K562 (cell line): ENCODE data around the gene TRMT44. TPM values are rescaled to one million over a fixed set of nuclear protein-coding genes. Genes with fewer than 3 reads are reported as not detected.

Source experiments
- ATAC-seq: fragments of 200-7000 bp; cut with Tn5 transposase; 3 replicates; pipeline ENCODE4 v1.9.1; 2020; ENCODE audit warnings: moderate library complexity
- BruUV-seq: library from RNA; stranded (reverse); fragments of 400-500 nt; replicated peaks from 2 replicates; lab custom pipeline; 2021; lab: Mats Ljungman, UMichigan
- CTCF ChIA-PET: fragments of 300-600 bp; formaldehyde crosslinking; extraction: SDS; loops from one replicate; lab custom pipeline; 2021; ENCODE audit warnings: low intra/inter-chr PET ratio; lab: Yijun Ruan, JAX
- POLR2A ChIA-PET: fragments of 300-600, 350-650 bp; sonication (Branson Sonifier 250); formaldehyde crosslinking; extraction: SDS; loops from one replicate; lab custom pipeline; 2021; ENCODE audit warnings: antibody characterized with exemption, inconsistent platforms; lab: Yijun Ruan, JAX
- DNase-seq, 4 experiments: peaks; one replicate each; pipeline versions ENCODE4 v3.0.0 to v3.0.0-alpha.2; 2011 to 2018; ENCODE audit warnings: low spot score in 3 of 4, mixed read lengths in 3 of 4; ENCODE audit errors: extremely low read depth in 1 of 4
- FAIRE-seq: peaks from 2 replicates; lab custom pipeline; 2011; peaks lifted over from hg19 to GRCh38; lab: Jason Lieb, UNC
- H2AFZ ChIP-seq: 2 replicates; pipeline ENCODE4 v1.6.0; 2011; ENCODE audit warnings: low read depth, low read length, control low read depth, inconsistent platforms
- H3K27ac ChIP-seq: fragments of 200-600 bp; 3 replicates; pipeline ENCODE4 v1.8.0; 2011; ENCODE audit warnings: low read depth, mild to moderate bottlenecking, control low read depth, inconsistent platforms, low read length, moderate library complexity, mixed read lengths; ENCODE audit errors: extremely low read depth
- H3K27me3 ChIP-seq, 2 experiments: fragments of 300-600 bp in 1 of 2; 2 replicates in 1 of 2; 3 replicates in 1 of 2; pipeline versions ENCODE4 v1.6.0 to v1.8.0; 2011; ENCODE audit warnings: inconsistent platforms in 2 of 2, low read length in 2 of 2, mild to moderate bottlenecking in 1 of 2, mixed read lengths in 1 of 2, moderate library complexity in 1 of 2; ENCODE audit not compliant: control insufficient read depth in 2 of 2, insufficient read depth in 2 of 2
- H3K36me3 ChIP-seq: fragments of 300-600 bp; 3 replicates; pipeline ENCODE4 v1.8.0; 2011; ENCODE audit warnings: mild to moderate bottlenecking, low read length, inconsistent platforms; ENCODE audit not compliant: control insufficient read depth, insufficient read depth
- H3K4me1 ChIP-seq, 2 experiments: fragments of 200-600 bp in 1 of 2; replicated peaks in 1 of 2; 2 replicates in 1 of 2; 3 replicates in 1 of 2; pipeline versions ENCODE4 v1.5.1 to v1.8.0; 2011; ENCODE audit warnings: inconsistent platforms in 2 of 2, low read length in 2 of 2, mild to moderate bottlenecking in 1 of 2, mixed read lengths in 1 of 2, moderate library complexity in 1 of 2; ENCODE audit not compliant: control insufficient read depth in 2 of 2, insufficient read depth in 2 of 2
- H3K4me2 ChIP-seq: 2 replicates; pipeline ENCODE4 v1.6.1; 2011; ENCODE audit warnings: low read length, control low read depth, inconsistent platforms, mixed read lengths; ENCODE audit not compliant: insufficient read depth
- H3K4me3 ChIP-seq: fragments of 200-600 bp; sonication (generic), shearing (Covaris generic); 2 replicates; pipeline ENCODE4 v1.5.1; 2016; ENCODE audit warnings: control low read depth, inconsistent platforms
- H3K79me2 ChIP-seq: fragments of 200-600 bp; 3 replicates; pipeline ENCODE4 v1.8.0; 2011; ENCODE audit warnings: low read length, inconsistent platforms; ENCODE audit not compliant: control insufficient read depth, insufficient read depth
- H3K9ac ChIP-seq, 2 experiments: 2 replicates each; pipeline versions ENCODE4 v1.6.0 to v1.6.1; 2011; ENCODE audit warnings: low read depth in 2 of 2, low read length in 2 of 2, control low read depth in 1 of 2, inconsistent platforms in 1 of 2, mild to moderate bottlenecking in 1 of 2, mixed read lengths in 1 of 2; ENCODE audit not compliant: insufficient read depth in 1 of 2
- H3K9me1 ChIP-seq: one replicate; pipeline ENCODE4 v1.6.0; 2011; ENCODE audit warnings: inconsistent platforms, mild to moderate bottlenecking, low read length, moderate library complexity; ENCODE audit not compliant: control insufficient read depth, insufficient read depth
- H3K9me3 ChIP-seq: replicated peaks from 2 replicates; pipeline ENCODE4 v1.5.1; 2011; ENCODE audit warnings: low read depth, low read length, inconsistent platforms; ENCODE audit not compliant: control insufficient read depth, insufficient read depth
- H4K20me1 ChIP-seq: replicated peaks from 2 replicates; pipeline ENCODE4 v1.6.1; 2011; ENCODE audit warnings: low read length, inconsistent platforms, mixed read lengths; ENCODE audit not compliant: control insufficient read depth, insufficient read depth
- IFI16 ChIP-seq: fragments of 250-450 bp; sonication (Bioruptor Pico); IDR thresholded peaks from 2 replicates; pipeline ENCODE4 v2.1.2; 2022; ENCODE audit warnings: mild to moderate bottlenecking, inconsistent platforms
- NCOR1 ChIP-seq: fragments of 450-650 bp; IDR thresholded peaks from 2 replicates; pipeline ENCODE4 v1.6.1; 2016; ENCODE audit warnings: mild to moderate bottlenecking, moderate library complexity
- ZNF398 ChIP-seq: fragments of 250-450 bp; sonication (Bioruptor Pico); IDR thresholded peaks from 2 replicates; pipeline ENCODE4 v1.8.0; 2021; ENCODE audit warnings: moderate library complexity, mild to moderate bottlenecking, inconsistent platforms
- WGBS: fragments of 100-300 bp; shearing (Covaris generic); methylation state at CpG from one replicate; pipeline ENCODE4 v1.1.6; 2016; ENCODE audit warnings: low coverage, mixed read lengths; ENCODE audit not compliant: insufficient coverage; ENCODE audit errors: missing lambda C conversion rate; 5-methylcytosine and 5-hydroxymethylcytosine counted together
- in situ Hi-C: fragments of 300-500 bp; cut with MboI; formaldehyde crosslinking; loops from 4 replicates; pipeline ENCODE4 v1.15.0; 2018; ENCODE audit warnings: inconsistent platforms, mixed read lengths
- intact Hi-C: fragments of 100-400 bp; cut with micrococcal nuclease; formaldehyde crosslinking; loops from 2 replicates; pipeline ENCODE4 v1.14.2; 2022
- polyA plus RNA-seq, 8 experiments: library from polyadenylated mRNA; depleted of rRNA in 4 of 8; stranded (reverse) in 5 of 8; unstranded in 3 of 8; fragments of >200 nt; fragmentation: Nextera tagmentation in 2 of 8; fragmentation: Illumina TruSeq in 1 of 8; extraction: Ambion mirVana in 2 of 8; extraction: Trizol in 1 of 8; gene quantifications; 2 replicates each; pipeline versions ENCODE4 v1.2.1 to v1.2.3, GENCODE V29; 2011 to 2014; ENCODE audit warnings: inconsistent platforms in 1 of 8, missing spikeins in 1 of 8
- total RNA-seq, 7 experiments: library from RNA; depleted of rRNA in 6 of 7; stranded (reverse); fragments of >200 nt in 6 of 7; fragmentation: Illumina TruSeq in 2 of 7; extraction: Trizol in 2 of 7; gene quantifications; 2 replicates each; pipeline versions ENCODE4 v1.2.1 to v1.2.3, GENCODE V29; 2011 to 2021; ENCODE audit warnings: low replicate concordance in 1 of 7

TRMT44 gene
- total and polyA plus RNA-seq, 9 of the 15 experiments (the other 6 are each of a cell fraction or from before 2014, with no cell fraction given): 1.2 to 18.6 (median 10.0) TPM

- ChIA-PET POLR2A (interaction anchor here (0.6 kb wide), 2 partner anchors 12 to 96 kb away, joined by 3 read pairs; no protein-coding TSS in a partner anchor), CTCF (no interaction called here)
- H3K79me2 ChIP-seq: no peaks in the 10 kb centered on the region
- 0 out of 2 replicates have a peak, but pooled peaks cover 3% of the 10 kb centered on the region for H4K20me1 ChIP-seq
- WGBS: 52% methylated on average over 11 of the region's 12 CpGs
- no peak for ATAC-seq
- DNase-seq: no peak
- no peaks in the 10 kb centered on the region for H3K27me3 ChIP-seq
- H3K4me3 ChIP-seq: no peak overlapping the region
- no TSS peak for BruUV-seq
- no peak for TF ChIP-seq IFI16 (CRISPR knock-in tag)
- no peak for TF ChIP-seq ZNF398 (CRISPR knock-in tag)
- TF ChIP-seq NCOR1: no peak
- no peaks in the 10 kb centered on the region for H3K9me3 ChIP-seq
- H2AFZ ChIP-seq: no peak overlapping the region
- no peak overlapping the region for H3K27ac ChIP-seq
- in situ Hi-C loops: no loop called here
- H3K9me1 ChIP-seq: no peaks in the 10 kb centered on the region
- intact Hi-C loops: no loop called here
- no peaks in the 10 kb centered on the region for H3K36me3 ChIP-seq
- no peaks in the 10 kb centered on the region for H3K4me1 ChIP-seq
- no peak for FAIRE-seq
- no peak overlapping the region for H3K9ac ChIP-seq
- no peak overlapping the region for H3K4me2 ChIP-seq
Observed at GRCh38 chr4:8395504-8396296, 44.9 kb upstream of the TRMT44 start.
